K562 (cell line): ENCODE results near the gene TRIM45. TPM values are rescaled to one million over a fixed set of nuclear protein-coding genes. Genes with fewer than 3 reads are reported as not detected.

Experiments
- CTCF ChIP-seq, 3 experiments: IDR thresholded peaks in 2 of 3; conservative IDR thresholded peaks in 1 of 3; 2 replicates each; pipeline ENCODE4 v1.5.1; 2011 to 2012; ENCODE audit warnings: low read length in 3 of 3, mild to moderate bottlenecking in 3 of 3, control low read depth in 2 of 3, improper control_type of control experiment in 1 of 3, inconsistent platforms in 1 of 3, low read depth in 1 of 3, mixed read lengths in 1 of 3, moderate library complexity in 1 of 3; ENCODE audit not compliant: insufficient read depth in 2 of 3
- DDX20 ChIP-seq: fragments of 450-650 bp; IDR thresholded peaks from 2 replicates; pipeline ENCODE4 v1.6.1; 2016; ENCODE audit warnings: missing genetic modification characterization, low read depth, mild to moderate bottlenecking, missing compliant biosample characterization, moderate library complexity
- EGR1 ChIP-seq: fragments of 450-650 bp; conservative IDR thresholded peaks from 2 replicates; pipeline ENCODE4 v1.6.1; 2017; ENCODE audit warnings: mild to moderate bottlenecking
- IFI16 ChIP-seq: fragments of 250-450 bp; sonication (Bioruptor Pico); IDR thresholded peaks from 2 replicates; pipeline ENCODE4 v2.1.2; 2022; ENCODE audit warnings: mild to moderate bottlenecking, inconsistent platforms
- MTA3 ChIP-seq: fragments of 450-650 bp; formaldehyde crosslinking; IDR thresholded peaks from 2 replicates; pipeline ENCODE4 v1.6.1; 2017; ENCODE audit warnings: mild to moderate bottlenecking, borderline replicate concordance
- NR2F6 ChIP-seq: fragments of 450-650 bp; formaldehyde crosslinking; IDR thresholded peaks from 2 replicates; pipeline ENCODE4 v1.4.0; 2020; ENCODE audit warnings: mild to moderate bottlenecking
- RBM22 ChIP-seq: fragments of 200-400 bp; formaldehyde crosslinking; IDR thresholded peaks from 2 replicates; pipeline ENCODE4 v1.6.1; 2018; ENCODE audit warnings: low read length, low read depth; ENCODE audit not compliant: poor library complexity, severe bottlenecking
- RBM25 ChIP-seq: fragments of 200-400 bp; formaldehyde crosslinking; IDR thresholded peaks from 2 replicates; pipeline ENCODE4 v1.6.1; 2018; ENCODE audit warnings: low read length, low read depth, moderate library complexity; ENCODE audit not compliant: severe bottlenecking
- RFX1 ChIP-seq: fragments of 450-650 bp; IDR thresholded peaks from 2 replicates; pipeline ENCODE4 v1.6.1; 2016; ENCODE audit warnings: mild to moderate bottlenecking, moderate library complexity
- SETDB1 ChIP-seq: IDR thresholded peaks from one replicate; pipeline ENCODE4 v1.6.1; 2012; ENCODE audit warnings: low read length, control low read depth, inconsistent platforms
- TCF3 ChIP-seq: sonication (generic); formaldehyde crosslinking; IDR thresholded peaks from 2 replicates; pipeline ENCODE4 v1.4.0; 2020; ENCODE audit warnings: mild to moderate bottlenecking, missing genetic modification reagents
- ZBTB8A ChIP-seq: fragments of 450-650 bp; IDR thresholded peaks from 2 replicates; pipeline ENCODE4 v1.6.1; 2018; ENCODE audit warnings: mild to moderate bottlenecking, moderate library complexity; ENCODE audit not compliant: partially characterized antibody
- ZNF174 ChIP-seq: fragments of 250-450 bp; sonication (Bioruptor Pico); IDR thresholded peaks from 2 replicates; pipeline ENCODE4 v1.4.0; 2020; ENCODE audit warnings: mild to moderate bottlenecking
- ZNF408 ChIP-seq: fragments of 250-450 bp; sonication (Bioruptor Pico); IDR thresholded peaks from 2 replicates; pipeline ENCODE4 v1.4.0; 2020; ENCODE audit warnings: low read depth, mild to moderate bottlenecking, moderate library complexity
- ZNF668 ChIP-seq: fragments of 250-450 bp; sonication (Bioruptor Pico); IDR thresholded peaks from 2 replicates; pipeline ENCODE4 v1.8.0; 2022; ENCODE audit warnings: mild to moderate bottlenecking, inconsistent platforms
- ZNF707 ChIP-seq: fragments of 250-450 bp; sonication (Bioruptor Pico); conservative IDR thresholded peaks from 2 replicates; pipeline ENCODE4 v1.8.0; 2022; ENCODE audit warnings: inconsistent platforms, mild to moderate bottlenecking, moderate library complexity
- polyA plus RNA-seq, 8 experiments: library from polyadenylated mRNA; depleted of rRNA in 4 of 8; stranded (reverse) in 5 of 8; unstranded in 3 of 8; fragments of >200 nt; fragmentation: Nextera tagmentation in 2 of 8; fragmentation: Illumina TruSeq in 1 of 8; extraction: Ambion mirVana in 2 of 8; extraction: Trizol in 1 of 8; gene quantifications; 2 replicates each; pipeline versions ENCODE4 v1.2.1 to v1.2.3, GENCODE V29; 2011 to 2014; ENCODE audit warnings: inconsistent platforms in 1 of 8, missing spikeins in 1 of 8
- total RNA-seq, 7 experiments: library from RNA; depleted of rRNA in 6 of 7; stranded (reverse); fragments of >200 nt in 6 of 7; fragmentation: Illumina TruSeq in 2 of 7; extraction: Trizol in 2 of 7; gene quantifications; 2 replicates each; pipeline versions ENCODE4 v1.2.1 to v1.2.3, GENCODE V29; 2011 to 2021; ENCODE audit warnings: low replicate concordance in 1 of 7
- TF ChIP-seq, protein P1 (sequence below): fragments of 250-450 bp; sonication (Bioruptor Pico); IDR thresholded peaks from 2 replicates; pipeline ENCODE4 v1.8.0; 2022; ENCODE audit warnings: inconsistent platforms, mild to moderate bottlenecking, moderate library complexity, borderline replicate concordance
- TF ChIP-seq, protein P2 (sequence below): fragments of 250-450 bp; sonication (Bioruptor Pico); IDR thresholded peaks from 2 replicates; pipeline ENCODE4 v1.4.0; 2020

The TRIM45 gene
- total and polyA plus RNA-seq, 9 of the 15 experiments (the other 6 are each of a cell fraction or from before 2014, with no cell fraction given), result 1.9 to 6.2 (median 3.6) TPM

DNA sequence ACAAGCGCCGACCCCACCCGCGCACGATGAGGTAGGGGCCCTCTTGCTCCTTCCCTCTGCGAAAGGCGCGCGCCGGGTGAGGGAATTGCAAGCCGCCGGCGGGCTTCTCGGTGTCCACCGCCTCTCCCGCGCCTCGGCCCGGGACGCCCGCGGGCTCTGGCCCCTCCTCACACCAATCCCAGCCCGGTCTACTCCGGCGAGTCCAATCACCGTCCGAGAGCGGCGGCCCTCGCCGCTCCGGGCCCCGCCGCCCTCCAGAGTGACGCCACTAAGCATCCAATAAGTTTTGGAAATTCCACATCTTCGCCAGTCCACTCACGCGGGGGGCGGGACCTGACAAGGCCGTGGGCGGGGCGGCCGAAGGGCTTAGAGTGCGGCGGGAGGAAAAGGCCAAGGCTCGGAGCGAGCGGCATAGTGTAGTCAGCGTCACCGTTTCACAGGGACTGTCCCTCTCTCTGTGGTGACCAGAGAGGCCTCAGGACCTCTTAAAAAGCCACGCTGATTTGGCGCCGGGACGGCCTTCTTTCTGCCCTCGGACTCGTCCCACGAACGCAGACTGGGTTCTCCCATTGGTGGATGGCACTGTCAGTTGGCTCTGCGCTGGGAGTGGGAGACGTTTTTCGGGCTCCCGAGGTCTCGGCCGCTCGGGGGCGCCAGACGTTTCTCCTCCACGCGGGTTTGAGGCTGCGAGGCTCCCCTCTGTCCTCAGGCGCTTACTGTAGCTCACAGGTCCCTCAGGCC, at the start of gene TRIM45 (continued):
- TF ChIP-seq DDX20 (tag), result no peak
- no peak for TF ChIP-seq SETDB1
- TF ChIP-seq, protein P1, sequence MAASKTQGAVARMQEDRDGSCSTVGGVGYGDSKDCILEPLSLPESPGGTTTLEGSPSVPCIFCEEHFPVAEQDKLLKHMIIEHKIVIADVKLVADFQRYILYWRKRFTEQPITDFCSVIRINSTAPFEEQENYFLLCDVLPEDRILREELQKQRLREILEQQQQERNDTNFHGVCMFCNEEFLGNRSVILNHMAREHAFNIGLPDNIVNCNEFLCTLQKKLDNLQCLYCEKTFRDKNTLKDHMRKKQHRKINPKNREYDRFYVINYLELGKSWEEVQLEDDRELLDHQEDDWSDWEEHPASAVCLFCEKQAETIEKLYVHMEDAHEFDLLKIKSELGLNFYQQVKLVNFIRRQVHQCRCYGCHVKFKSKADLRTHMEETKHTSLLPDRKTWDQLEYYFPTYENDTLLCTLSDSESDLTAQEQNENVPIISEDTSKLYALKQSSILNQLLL (CRISPR knock-in tag), result no peak
- TF ChIP-seq ZNF707 (CRISPR knock-in tag), result no peak
- TF ChIP-seq, protein P2, sequence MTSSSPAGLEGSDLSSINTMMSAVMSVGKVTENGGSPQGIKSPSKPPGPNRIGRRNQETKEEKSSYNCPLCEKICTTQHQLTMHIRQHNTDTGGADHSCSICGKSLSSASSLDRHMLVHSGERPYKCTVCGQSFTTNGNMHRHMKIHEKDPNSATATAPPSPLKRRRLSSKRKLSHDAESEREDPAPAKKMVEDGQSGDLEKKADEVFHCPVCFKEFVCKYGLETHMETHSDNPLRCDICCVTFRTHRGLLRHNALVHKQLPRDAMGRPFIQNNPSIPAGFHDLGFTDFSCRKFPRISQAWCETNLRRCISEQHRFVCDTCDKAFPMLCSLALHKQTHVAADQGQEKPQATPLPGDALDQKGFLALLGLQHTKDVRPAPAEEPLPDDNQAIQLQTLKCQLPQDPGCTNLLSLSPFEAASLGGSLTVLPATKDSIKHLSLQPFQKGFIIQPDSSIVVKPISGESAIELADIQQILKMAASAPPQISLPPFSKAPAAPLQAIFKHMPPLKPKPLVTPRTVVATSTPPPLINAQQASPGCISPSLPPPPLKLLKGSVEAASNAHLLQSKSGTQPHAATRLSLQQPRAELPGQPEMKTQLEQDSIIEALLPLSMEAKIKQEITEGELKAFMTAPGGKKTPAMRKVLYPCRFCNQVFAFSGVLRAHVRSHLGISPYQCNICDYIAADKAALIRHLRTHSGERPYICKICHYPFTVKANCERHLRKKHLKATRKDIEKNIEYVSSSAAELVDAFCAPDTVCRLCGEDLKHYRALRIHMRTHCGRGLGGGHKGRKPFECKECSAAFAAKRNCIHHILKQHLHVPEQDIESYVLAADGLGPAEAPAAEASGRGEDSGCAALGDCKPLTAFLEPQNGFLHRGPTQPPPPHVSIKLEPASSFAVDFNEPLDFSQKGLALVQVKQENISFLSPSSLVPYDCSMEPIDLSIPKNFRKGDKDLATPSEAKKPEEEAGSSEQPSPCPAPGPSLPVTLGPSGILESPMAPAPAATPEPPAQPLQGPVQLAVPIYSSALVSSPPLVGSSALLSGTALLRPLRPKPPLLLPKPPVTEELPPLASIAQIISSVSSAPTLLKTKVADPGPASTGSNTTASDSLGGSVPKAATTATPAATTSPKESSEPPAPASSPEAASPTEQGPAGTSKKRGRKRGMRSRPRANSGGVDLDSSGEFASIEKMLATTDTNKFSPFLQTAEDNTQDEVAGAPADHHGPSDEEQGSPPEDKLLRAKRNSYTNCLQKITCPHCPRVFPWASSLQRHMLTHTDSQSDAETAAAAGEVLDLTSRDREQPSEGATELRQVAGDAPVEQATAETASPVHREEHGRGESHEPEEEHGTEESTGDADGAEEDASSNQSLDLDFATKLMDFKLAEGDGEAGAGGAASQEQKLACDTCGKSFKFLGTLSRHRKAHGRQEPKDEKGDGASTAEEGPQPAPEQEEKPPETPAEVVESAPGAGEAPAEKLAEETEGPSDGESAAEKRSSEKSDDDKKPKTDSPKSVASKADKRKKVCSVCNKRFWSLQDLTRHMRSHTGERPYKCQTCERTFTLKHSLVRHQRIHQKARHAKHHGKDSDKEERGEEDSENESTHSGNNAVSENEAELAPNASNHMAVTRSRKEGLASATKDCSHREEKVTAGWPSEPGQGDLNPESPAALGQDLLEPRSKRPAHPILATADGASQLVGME (CRISPR knock-in tag), result no peak
- peak; percentile 98 for TF ChIP-seq RBM25
- TF ChIP-seq ZNF174 (CRISPR knock-in tag), result no peak
- no peak for TF ChIP-seq ZNF668 (CRISPR knock-in tag)
- TF ChIP-seq ZBTB8A, result no peak
- TF ChIP-seq CTCF (IDR thresholded peaks at IDR 0.05 in 2 of 3, conservative IDR thresholded peaks at IDR 0.05 in 1 of 3; ENCODE audit: insufficient read depth in 2 of 3, low read depth in 1 of 3, low read length in 3 of 3), result peak; percentile 77 to 88 (median 81)
- TF ChIP-seq RFX1, result no peak
- peak; percentile 86; the same call in 1 of the 2 replicates for TF ChIP-seq MTA3
- peak; percentile 47 for TF ChIP-seq RBM22
- TF ChIP-seq EGR1, result peak; percentile 78
- TF ChIP-seq ZNF408 (CRISPR knock-in tag), result no peak
- TF ChIP-seq IFI16 (CRISPR knock-in tag), result no peak
- no peak for TF ChIP-seq NR2F6 (CRISPR knock-in tag)
- TF ChIP-seq TCF3 (CRISPR knock-in tag), result peak; percentile 32
